ENCODE results near the gene LETMD1. TPM values are rescaled to one million over a fixed set of nuclear protein-coding genes. Genes with fewer than 3 reads are reported as not detected.

Gene LETMD1
- total RNA-seq, 1 donor from 2014 or later = 25.3 TPM

DNA sequence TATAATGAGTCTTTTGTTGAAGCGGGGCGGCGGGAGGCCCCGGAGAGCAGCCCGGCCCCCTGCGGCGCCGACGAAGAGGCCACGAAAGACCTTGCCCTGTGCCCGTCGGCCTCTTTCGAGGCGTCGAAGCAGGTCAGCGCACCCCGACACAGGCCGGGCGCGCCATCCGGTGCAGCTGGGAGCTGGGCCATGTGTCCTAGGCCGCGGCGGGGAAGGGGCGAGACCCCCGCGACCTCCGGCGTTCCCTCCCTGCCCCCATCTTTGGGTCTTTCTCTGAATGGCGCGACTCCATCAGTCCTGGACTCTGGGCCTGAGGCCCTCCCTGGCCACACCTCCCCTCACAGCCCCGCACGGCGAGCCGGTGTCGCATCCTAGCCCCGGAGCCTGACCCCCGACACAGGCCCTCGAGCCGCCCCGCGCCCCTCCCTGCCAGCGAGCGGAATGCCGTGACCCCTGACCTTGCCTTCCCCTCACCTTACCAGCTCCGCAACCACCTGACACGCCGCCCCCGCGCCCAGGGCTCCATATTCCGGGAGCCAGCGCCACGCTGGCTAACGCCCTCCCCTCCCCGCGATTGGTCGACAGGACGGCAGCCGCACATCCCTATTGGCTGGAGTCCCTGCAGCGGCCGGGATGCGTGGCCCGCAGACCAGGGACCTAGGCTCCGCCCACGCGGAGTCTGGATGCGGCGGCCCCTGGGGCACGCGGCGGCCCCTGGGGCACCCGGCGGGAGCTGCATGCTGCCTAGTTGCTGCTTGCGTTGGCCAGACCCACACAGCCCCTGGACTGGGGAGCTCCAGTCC is 22.1 kb upstream of the LETMD1 start, which contains the start of gene SLC11A2:
TSS of gene SLC11A2 (minus strand) at position 549 of the 803 bp plus-strand sequence. CDS start 15,656 bp downstream, outside the sequence.
- no peak for TF ChIP-seq CTCF (IDR thresholded peaks at IDR 0.05)
- DNase-seq (ENCODE audit: low spot score) = peak; percentile 97
- no peaks in the 10 kb centered on the region for H3K27me3 Mint-ChIP-seq (ENCODE audit: low read depth)
- H3K4me1 Mint-ChIP-seq (ENCODE audit: low read depth) = peaks cover 34% of the 10 kb centered on the region
- H3K27ac Mint-ChIP-seq (ENCODE audit: unreplicated experiment) = peak within 1 kb of the TSS; percentile 98
- peak within 1 kb of the TSS; percentile 95 for H3K4me3 Mint-ChIP-seq (ENCODE audit: unreplicated experiment)
- no peaks in the 10 kb centered on the region for H3K36me3 Mint-ChIP-seq (ENCODE audit: low read depth)
- H3K9me3 Mint-ChIP-seq (ENCODE audit: low read depth) = no peaks in the 10 kb centered on the region

- no peak for DNase-seq (ENCODE audit: low spot score)
- TF ChIP-seq CTCF (IDR thresholded peaks at IDR 0.05) = no peak
- H3K27ac Mint-ChIP-seq (ENCODE audit: unreplicated experiment) = no peak overlapping the region
- H3K4me1 Mint-ChIP-seq (ENCODE audit: low read depth) = peaks cover 34% of the 10 kb centered on the region
- H3K36me3 Mint-ChIP-seq (ENCODE audit: low read depth) = no peaks in the 10 kb centered on the region
- H3K4me3 Mint-ChIP-seq (ENCODE audit: unreplicated experiment) = no peak overlapping the region
- H3K27me3 Mint-ChIP-seq (ENCODE audit: low read depth) = no peaks in the 10 kb centered on the region
- no peaks in the 10 kb centered on the region for H3K9me3 Mint-ChIP-seq (ENCODE audit: low read depth)
Observed at GRCh38 chr12:51027342-51027835, 20.7 kb upstream of the LETMD1 start.

DNA sequence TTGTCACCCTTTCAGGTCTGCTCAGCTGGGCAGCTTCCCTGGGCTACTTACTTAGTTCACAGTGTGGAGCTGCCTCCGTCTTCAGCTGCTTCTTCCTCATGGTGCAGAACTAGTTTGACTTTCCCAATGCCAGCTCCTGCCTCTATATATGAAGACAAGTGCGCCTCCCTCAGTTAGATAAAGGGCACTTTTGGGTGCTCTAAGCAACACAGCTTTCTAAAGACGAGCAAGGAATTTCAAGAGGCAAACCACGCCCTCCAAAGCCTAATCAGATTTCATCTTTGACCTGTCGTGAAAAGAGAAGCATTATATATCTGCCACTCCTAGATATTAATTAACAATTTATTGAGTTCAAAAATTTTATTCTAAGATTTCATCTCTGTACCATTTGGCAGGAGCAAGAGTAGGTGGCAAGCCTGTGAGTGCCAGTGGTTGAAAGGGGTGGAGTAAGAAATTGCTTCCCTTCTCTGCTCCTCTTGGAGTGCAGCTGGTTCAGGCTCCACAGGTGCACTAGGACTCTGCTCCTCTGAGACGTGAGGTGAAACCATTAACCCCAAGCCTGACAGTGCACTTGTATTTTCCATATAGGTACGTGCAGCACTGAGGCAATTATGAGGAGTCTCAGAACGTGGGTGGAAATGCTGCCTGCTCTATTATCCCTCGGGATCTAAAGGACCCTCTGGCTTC is 19.9 kb upstream of the LETMD1 start:
- peak; percentile 68 for TF ChIP-seq CTCF (IDR thresholded peaks at IDR 0.05)
- peaks cover 34% of the 10 kb centered on the region for H3K4me1 Mint-ChIP-seq (ENCODE audit: low read depth)
- H3K36me3 Mint-ChIP-seq (ENCODE audit: low read depth) = no peaks in the 10 kb centered on the region
- no peak overlapping the region for H3K27ac Mint-ChIP-seq (ENCODE audit: unreplicated experiment)
- no peaks in the 10 kb centered on the region for H3K9me3 Mint-ChIP-seq (ENCODE audit: low read depth)
- no peak for DNase-seq (ENCODE audit: low spot score)
- peak overlapping the region; percentile 0 for H3K4me3 Mint-ChIP-seq (ENCODE audit: unreplicated experiment)
- H3K27me3 Mint-ChIP-seq (ENCODE audit: low read depth) = no peaks in the 10 kb centered on the region

DNA sequence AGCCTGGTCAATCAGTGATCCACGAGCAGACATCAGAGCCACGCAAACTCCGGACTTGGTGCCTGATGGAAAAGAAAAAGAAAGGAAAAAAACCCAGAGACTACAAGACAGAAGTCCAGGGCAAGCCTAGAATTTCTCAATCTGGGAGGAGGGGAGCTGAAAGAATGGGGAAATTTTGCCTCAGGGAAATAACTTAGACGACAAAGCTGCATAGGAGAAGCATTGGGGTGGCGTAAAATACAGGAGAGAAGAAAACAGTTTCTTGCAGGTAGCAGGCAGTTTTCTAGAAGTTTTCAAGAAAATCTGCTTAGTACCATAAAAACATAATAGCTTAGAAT is 19.3 kb upstream of the LETMD1 start:
- Mint-ChIP-seq H3K4me1 (ENCODE audit: low read depth) (peaks cover 29% of the 10 kb centered on the region), H3K9me3 (ENCODE audit: low read depth) (no peaks in the 10 kb centered on the region), H3K27me3 (ENCODE audit: low read depth) (no peaks in the 10 kb centered on the region), H3K27ac (ENCODE audit: unreplicated experiment) (no peak overlapping the region), H3K36me3 (ENCODE audit: low read depth) (no peaks in the 10 kb centered on the region), H3K4me3 (ENCODE audit: unreplicated experiment) (peak overlapping the region; percentile 0)
- no peak for TF ChIP-seq CTCF (IDR thresholded peaks at IDR 0.05)
- DNase-seq (ENCODE audit: low spot score) = no peak

DNA sequence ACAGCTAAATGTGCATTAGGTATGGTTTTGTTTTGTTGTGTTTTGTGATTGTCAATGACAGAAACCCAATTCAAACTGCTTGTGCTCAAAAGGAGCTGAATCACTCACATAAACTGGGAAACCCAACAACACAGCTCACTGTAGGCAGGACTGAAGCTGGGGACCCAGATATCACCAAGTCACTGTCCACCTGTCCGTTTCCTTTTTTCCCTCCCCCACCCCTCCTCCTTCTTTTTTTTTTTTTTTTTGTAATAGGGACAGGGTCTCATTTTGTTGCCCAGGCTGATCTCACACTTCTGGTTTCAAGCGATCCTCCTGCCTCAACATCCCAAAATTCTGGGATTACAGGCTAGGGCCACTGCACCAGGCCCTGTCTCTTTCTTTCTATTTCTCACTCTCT is 15.1 kb upstream of the LETMD1 start:
- H3K36me3 Mint-ChIP-seq (ENCODE audit: low read depth) = no peaks in the 10 kb centered on the region
- DNase-seq (ENCODE audit: low spot score) = no peak
- no peak overlapping the region for H3K27ac Mint-ChIP-seq (ENCODE audit: unreplicated experiment)
- H3K4me3 Mint-ChIP-seq (ENCODE audit: unreplicated experiment) = no peak overlapping the region
- no peaks in the 10 kb centered on the region for H3K27me3 Mint-ChIP-seq (ENCODE audit: low read depth)
- peaks cover 7% of the 10 kb centered on the region for H3K4me1 Mint-ChIP-seq (ENCODE audit: low read depth)
- no peak for TF ChIP-seq CTCF (IDR thresholded peaks at IDR 0.05)
- H3K9me3 Mint-ChIP-seq (ENCODE audit: low read depth) = no peaks in the 10 kb centered on the region

Data from chondrocyte (in vitro differentiated cells).